HG03432 (cell line): ENCODE data around the gene NHS.
A peak's percentile ranks its signal among the peaks of the same experiment; 100 is the strongest.

ENCODE experiments used
- ATAC-seq: cut with Tn5 transposase; IDR thresholded peaks from one replicate; pipeline ENCODE4 v1.9.1; 2021; ENCODE audit warnings: mild to moderate bottlenecking, moderate library complexity; ENCODE audit not compliant: unreplicated experiment

The NHS gene

GRCh38 chrX:17374619-17375366 is at the start of gene NHS:
NHS (plus strand) TSS chrX:17375200; CDS start chrX:17375758, 558 bp downstream.
- ATAC-seq, result no peak

- ATAC-seq, result no peak
Measured at GRCh38 chrX:17328837-17329236, 46.2 kb upstream of the NHS start.

DNA sequence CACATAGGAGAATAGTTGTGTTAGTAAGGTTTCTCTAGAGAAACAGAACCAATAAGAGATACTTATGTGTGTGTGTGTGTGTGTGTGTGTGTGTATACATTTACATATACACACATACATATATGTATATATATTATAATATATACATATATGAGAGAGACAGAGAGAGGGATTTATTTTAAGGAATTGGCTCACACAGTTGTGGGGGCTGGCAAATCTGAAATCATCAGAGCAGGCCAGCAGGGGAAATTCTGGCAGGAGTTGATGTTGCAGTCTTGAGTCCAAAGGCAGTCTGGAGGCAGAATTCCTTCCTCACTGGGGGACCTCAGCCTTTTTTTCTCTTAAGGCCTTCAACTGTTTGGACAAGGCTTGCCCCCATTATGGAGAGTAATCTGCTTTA is 38.6 kb upstream of the NHS start:
- no peak for ATAC-seq

DNA sequence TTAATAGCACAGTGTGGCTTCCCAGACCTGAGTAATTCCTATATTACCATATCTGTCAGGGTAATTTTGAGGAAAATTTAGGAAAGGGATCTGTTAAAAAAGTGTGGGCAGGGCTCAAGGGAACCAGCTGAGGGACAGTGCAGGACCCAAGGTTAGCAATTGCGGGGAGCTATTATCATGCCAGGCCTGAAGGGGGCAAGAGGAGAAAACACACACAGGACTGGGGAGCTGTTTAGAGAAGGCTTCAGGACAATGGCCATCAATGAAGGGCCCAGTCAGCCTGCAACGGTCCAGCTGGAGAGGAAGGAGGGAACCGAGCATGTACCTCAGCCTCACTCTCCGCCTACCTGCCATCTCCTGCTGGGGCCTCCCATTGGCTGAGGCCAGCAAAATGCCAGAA is 19.0 kb upstream of the NHS start:
- no peak for ATAC-seq

DNA sequence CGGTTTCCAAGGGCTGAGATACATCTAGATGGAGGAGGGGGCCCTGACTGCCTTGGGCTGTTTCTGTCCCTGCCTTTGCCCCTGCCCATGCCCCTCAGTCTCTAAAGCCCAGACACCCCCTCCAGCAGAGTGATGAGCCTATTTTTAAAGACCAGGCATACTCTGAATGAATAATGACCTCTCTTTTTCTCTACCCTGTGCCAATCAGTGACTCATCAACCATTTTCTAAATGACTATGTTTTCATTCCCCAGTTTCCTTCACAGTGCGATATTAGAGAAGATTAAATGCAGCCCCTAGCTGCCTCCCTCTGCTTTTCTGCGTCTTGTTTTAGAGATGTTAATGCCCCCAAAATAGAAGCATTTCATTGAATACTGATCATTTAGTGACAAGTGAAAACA is 15.5 kb upstream of the NHS start:
- peak; percentile 50 for ATAC-seq

DNA sequence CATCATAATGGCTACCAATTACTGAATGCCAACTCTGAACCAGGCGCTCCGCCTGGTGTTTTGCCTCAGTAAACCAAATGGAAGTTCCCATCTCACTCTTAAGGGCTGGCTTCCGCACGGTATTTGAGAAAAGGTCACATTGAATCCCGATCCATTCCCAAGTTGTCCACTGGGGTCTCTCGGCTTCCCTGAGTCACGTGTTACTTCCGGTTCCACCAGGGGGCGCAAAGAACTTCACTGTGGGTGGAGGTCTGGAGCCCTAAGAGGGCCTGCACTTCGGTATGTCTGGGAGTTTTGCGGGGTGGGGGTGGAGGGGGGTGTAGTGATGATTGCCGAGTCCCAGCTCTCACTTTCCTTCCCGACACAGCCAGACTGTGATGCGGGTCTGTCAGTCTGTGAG is 13.4 kb upstream of the NHS start:
- ATAC-seq, result no peak

- no peak for ATAC-seq
Measured at GRCh38 chrX:17368002-17368401, 7.0 kb upstream of the NHS start.

- no peak for ATAC-seq
Measured at GRCh38 chrX:17369309-17369708, 5.7 kb upstream of the NHS start.

GRCh38 chrX:17370191-17370590 is 4.8 kb upstream of the NHS start:
- ATAC-seq, result no peak

DNA sequence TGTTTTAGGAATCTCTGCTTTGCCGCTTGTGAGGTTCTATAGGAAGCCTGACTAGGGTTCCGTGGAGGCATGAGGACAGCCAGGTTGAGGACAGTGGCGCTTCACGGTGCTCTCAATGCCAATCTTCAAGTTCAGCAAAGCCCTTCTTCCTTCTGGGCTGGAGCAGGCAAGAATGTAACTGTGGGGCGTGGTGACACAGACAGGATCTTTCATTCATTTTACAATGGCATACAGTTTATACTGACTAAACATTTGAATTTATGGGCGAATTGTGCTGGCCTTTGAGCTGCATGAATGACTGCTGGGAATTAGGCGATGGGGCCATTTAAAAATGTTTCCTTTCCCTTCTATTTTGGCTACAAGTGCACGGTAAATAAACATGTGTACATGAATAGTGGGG is 2.9 kb upstream of the NHS start:
- ATAC-seq, result no peak

DNA sequence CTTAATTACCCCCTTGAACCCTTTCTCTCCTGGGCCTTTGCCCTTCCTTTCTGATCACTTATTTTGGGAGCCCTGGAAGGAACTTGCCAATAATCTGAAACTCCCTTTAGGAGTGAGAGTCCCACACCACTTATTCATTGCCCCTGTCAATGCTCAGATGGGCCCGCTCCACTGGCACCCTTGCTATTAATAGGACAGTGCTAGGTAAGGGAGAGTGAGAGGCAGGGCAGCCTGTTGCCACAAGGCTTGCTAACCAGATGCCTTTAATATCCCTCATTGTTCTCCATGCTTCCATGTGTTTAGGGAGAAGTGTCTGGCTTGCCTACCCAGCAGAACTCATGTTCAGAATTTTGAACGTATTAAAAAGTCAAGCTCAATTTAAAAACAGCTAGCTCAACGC is 1.7 kb upstream of the NHS start:
- ATAC-seq, result no peak

- no peak for ATAC-seq
Measured at GRCh38 chrX:17375367-17375636, 302 bp downstream of the NHS start.

DNA sequence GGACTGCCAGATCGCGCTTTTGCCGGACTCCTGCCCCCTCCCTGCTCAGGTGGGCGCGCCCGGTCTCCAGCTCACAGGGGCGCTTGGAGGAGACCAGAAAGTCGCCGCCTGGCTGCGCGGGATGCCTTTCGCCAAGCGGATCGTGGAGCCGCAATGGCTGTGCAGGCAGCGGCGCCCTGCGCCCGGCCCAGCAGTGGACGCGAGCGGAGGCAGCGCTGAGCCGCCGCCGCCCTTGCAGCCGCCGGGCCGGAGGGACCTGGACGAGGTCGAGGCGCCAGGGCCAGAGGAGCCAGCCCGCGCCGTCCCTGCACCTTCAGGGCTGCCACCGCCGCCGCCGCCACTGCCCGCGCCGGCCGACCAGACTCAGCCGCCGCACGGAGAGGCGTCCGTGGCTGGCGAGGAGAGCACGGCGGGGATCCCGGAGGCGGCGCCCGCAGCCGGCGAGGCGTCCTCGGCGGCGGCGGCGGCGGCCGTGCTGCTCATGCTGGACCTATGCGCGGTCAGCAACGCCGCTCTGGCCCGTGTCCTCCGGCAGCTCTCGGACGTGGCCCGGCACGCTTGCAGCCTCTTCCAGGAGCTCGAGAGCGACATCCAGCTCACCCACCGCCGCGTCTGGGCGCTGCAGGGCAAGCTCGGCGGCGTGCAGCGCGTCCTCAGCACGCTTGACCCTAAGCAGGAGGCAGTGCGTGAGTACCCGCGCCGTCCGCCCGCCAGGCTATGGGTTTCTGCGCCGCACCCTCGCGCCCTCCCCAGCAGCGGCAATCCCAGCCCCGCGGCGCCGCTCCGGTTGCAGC is 834 bp downstream of the NHS start:
- no peak for ATAC-seq

- ATAC-seq, result no peak
Measured at GRCh38 chrX:17376431-17377077, 1.6 kb downstream of the NHS start.

DNA sequence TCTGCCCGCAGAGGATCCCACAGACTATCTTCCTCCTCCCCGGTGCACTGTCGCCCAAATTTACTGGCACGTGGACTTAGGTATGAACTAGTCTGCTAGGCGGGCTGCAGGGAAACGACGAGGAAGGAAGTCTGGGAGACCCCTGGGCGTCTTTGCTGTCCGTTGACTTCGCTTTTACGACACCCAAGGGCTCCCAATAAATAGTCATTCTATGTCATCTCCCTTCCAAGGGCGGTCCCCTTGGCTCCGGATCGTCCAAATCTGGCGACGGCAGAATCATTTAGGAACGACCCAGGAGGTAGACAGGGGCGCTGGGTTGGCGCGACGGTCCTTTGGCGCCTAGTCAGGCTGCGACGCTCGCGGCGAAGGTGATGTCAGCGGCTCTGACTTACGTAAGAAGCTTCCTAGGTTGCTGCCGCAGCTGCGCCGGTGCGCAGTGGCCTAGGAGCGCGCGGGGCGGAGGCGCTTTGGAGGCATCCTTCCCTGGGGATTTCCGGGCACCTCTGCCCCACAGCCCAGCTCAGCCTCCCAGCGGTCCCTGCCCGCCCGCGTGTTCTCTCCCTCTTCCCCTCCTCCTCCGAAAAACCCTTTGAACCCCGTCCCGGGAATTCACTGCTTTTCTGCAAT is 2.2 kb downstream of the NHS start:
- no peak for ATAC-seq

GRCh38 chrX:17377795-17378194 is 2.8 kb downstream of the NHS start:
- no peak for ATAC-seq

DNA sequence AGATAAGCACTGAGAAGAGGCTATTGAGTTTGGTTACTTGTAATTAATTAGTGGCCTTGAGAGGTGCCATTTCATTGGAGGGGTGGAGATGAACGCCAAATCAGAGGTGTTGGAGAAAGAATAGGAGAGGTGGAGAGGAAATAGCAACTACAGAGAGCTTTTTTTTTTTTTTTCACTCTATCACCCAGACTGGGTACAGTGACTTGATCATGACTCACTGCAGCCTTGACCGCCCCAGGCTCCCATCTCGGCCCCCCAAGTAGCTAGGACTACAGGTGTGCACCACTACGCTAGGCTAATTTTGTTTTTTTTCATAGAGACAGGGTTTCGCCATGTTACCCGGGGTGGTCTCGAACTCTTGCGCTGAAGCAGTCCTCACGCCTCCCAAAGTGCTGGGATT is 5.2 kb downstream of the NHS start:
- ATAC-seq, result no peak

GRCh38 chrX:17390419-17390850 is 15.4 kb downstream of the NHS start:
- ATAC-seq, result no peak

GRCh38 chrX:17395154-17395553 is 20.2 kb downstream of the NHS start:
- ATAC-seq, result no peak

- no peak for ATAC-seq
Measured at GRCh38 chrX:17397074-17397473, 22.1 kb downstream of the NHS start.

- no peak for ATAC-seq
Measured at GRCh38 chrX:17403189-17403691, 28.2 kb downstream of the NHS start.
